ENCODE measurements around the gene PNPLA7.

- no peak for TF ChIP-seq POLR2A (IDR thresholded peaks at IDR 0.05)
- TF ChIP-seq CTCF (IDR thresholded peaks at IDR 0.05 in 4 of 5, conservative IDR thresholded peaks at IDR 0.05 in 1 of 5): no peak
These were observed 133.5 kb downstream of the PNPLA7 start for GRCh38 chr9:137416563-137417151.

Measured in gastrocnemius medialis (tissue), 4 donors.